Keratinocyte (primary cell): Measurements from ENCODE around the gene VCX2. TPM values are rescaled to one million over a fixed set of nuclear protein-coding genes. Genes with fewer than 3 reads are reported as not detected.

Source experiments
- DNase-seq: peaks from one replicate; pipeline ENCODE4 v3.0.0-alpha.2; 2011; ENCODE audit warnings: low read depth, missing footprints, low spot score
- FAIRE-seq: peaks from 2 replicates; lab custom pipeline; 2011; peaks lifted over from hg19 to GRCh38; lab: Jason Lieb, UNC
- H2AFZ ChIP-seq: 2 replicates; pipeline ENCODE4 v1.6.0; 2012; ENCODE audit warnings: low read length, control low read depth, inconsistent platforms; ENCODE audit not compliant: control insufficient read depth
- H3K27ac ChIP-seq: 2 replicates; pipeline ENCODE4 v1.5.1; 2011; ENCODE audit warnings: low read length; ENCODE audit not compliant: control insufficient read depth, insufficient read depth
- H3K27me3 ChIP-seq: 3 replicates; pipeline ENCODE4 v1.6.0; 2011; ENCODE audit warnings: low read length; ENCODE audit not compliant: control insufficient read depth, insufficient read depth; ENCODE audit errors: extremely low read depth
- H3K36me3 ChIP-seq, 2 experiments: 2 replicates in 1 of 2; 3 replicates in 1 of 2; pipeline ENCODE4 v1.5.1; 2011; ENCODE audit warnings: low read length in 2 of 2, mild to moderate bottlenecking in 1 of 2; ENCODE audit not compliant: control insufficient read depth in 2 of 2, insufficient read depth in 2 of 2; ENCODE audit errors: extremely low read depth in 1 of 2
- H3K4me1 ChIP-seq: 3 replicates; pipeline ENCODE4 v1.5.1; 2011; ENCODE audit warnings: low read length; ENCODE audit not compliant: control insufficient read depth, insufficient read depth; ENCODE audit errors: extremely low read depth
- H3K4me2 ChIP-seq: 3 replicates; pipeline ENCODE4 v1.6.0; 2011; ENCODE audit warnings: low read depth, low read length; ENCODE audit not compliant: control insufficient read depth, insufficient read depth; ENCODE audit errors: extremely low read depth
- H3K4me3 ChIP-seq, 3 experiments: fragments of 200-600 bp in 1 of 3; sonication (generic) in 1 of 3; 2 replicates in 2 of 3; 3 replicates in 1 of 3; pipeline ENCODE4 v1.5.1; 2011 to 2016; ENCODE audit warnings: low read length in 3 of 3, mild to moderate bottlenecking in 3 of 3, control low read depth in 2 of 3, inconsistent platforms in 1 of 3, low read depth in 1 of 3, mixed read lengths in 1 of 3, mixed run types in 1 of 3, moderate library complexity in 1 of 3; ENCODE audit not compliant: control insufficient read depth in 2 of 3, insufficient read depth in 2 of 3; ENCODE audit errors: extremely low read depth in 1 of 3
- H3K79me2 ChIP-seq: 2 replicates; pipeline ENCODE4 v1.6.0; 2012; ENCODE audit warnings: low read length; ENCODE audit not compliant: control insufficient read depth, insufficient read depth
- H3K9ac ChIP-seq: 3 replicates; pipeline ENCODE4 v1.6.0; 2011; ENCODE audit warnings: low read length; ENCODE audit not compliant: control insufficient read depth, insufficient read depth; ENCODE audit errors: extremely low read depth
- H3K9me1 ChIP-seq: 3 replicates; pipeline ENCODE4 v1.6.0; 2011; ENCODE audit warnings: low read length; ENCODE audit not compliant: control insufficient read depth, insufficient read depth; ENCODE audit errors: extremely low read depth
- H3K9me3 ChIP-seq: 2 replicates; pipeline ENCODE4 v1.5.1; 2012; ENCODE audit warnings: low read depth, low read length; ENCODE audit not compliant: control insufficient read depth
- H4K20me1 ChIP-seq: 3 replicates; pipeline ENCODE4 v1.6.0; 2011; ENCODE audit warnings: low read length; ENCODE audit not compliant: control insufficient read depth, insufficient read depth; ENCODE audit errors: extremely low read depth
- EZH2 ChIP-seq: IDR thresholded peaks from one replicate; pipeline ENCODE4 v1.6.1; 2012; ENCODE audit warnings: inconsistent platforms, mild to moderate bottlenecking, low read length, moderate library complexity
- dilution Hi-C: fragments of 300-500 bp; cut with MboI; formaldehyde crosslinking; loops from one replicate; pipeline ENCODE4 v1.7.0; 2020; ENCODE audit warnings: low sequenced_read_pairs; ENCODE audit not compliant: extremely low pct_ligation_motif_present
- polyA plus RNA-seq, 5 experiments: library from polyadenylated mRNA; depleted of rRNA in 3 of 5; stranded (reverse) in 3 of 5; stranded (forward) in 1 of 5; unstranded in 1 of 5; fragments of >200 nt; gene quantifications; 1 replicate in 1 of 5; 2 replicates in 3 of 5; 3 replicates in 1 of 5; pipeline versions ENCODE4 v1.2.1 to v1.2.3, GENCODE V29; 2011 to 2012; ENCODE audit warnings: missing spikeins in 2 of 5, low read depth in 1 of 5, low replicate concordance in 1 of 5
- TF ChIP-seq, protein P1 (sequence below), 3 experiments: IDR thresholded peaks in 1 of 3; conservative IDR thresholded peaks in 1 of 3; optimal IDR thresholded peaks in 1 of 3; 2 replicates in 2 of 3; 3 replicates in 1 of 3; pipeline versions ENCODE3 to v1.5.1; 2011; ENCODE audit warnings: low read length in 3 of 3, mild to moderate bottlenecking in 3 of 3, moderate library complexity in 2 of 3, control low read depth in 1 of 3, inconsistent platforms in 1 of 3; ENCODE audit not compliant: insufficient read depth in 2 of 3; ENCODE audit errors: extremely low read depth in 1 of 3

Gene VCX2
- polyA plus RNA-seq, 1 donor (not counting 4 experiments of a cell fraction or from before 2014, with no cell fraction given) = not detected

DNA sequence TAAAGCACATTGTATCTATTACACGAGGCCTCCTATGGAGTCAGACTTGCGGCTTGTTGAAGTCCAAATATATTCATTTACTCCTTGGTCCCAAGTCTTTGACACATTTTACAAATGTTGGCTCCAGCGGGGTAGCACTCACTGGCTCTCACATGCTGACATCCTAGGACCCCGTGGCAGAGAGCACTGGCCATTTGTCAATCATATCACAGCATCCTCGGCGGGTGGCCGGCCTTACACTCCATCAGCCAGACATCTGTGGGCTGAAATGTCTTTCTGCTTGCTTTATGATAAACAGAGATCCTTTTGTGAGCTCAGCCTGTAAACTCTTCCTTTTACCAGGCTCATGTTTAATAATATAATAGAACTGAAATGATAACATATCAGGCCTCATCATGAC is 25.7 kb upstream of the VCX2 start:
- H3K27ac ChIP-seq = no peak overlapping the region
- H3K79me2 ChIP-seq = no peaks in the 10 kb centered on the region
- H4K20me1 ChIP-seq = no peaks in the 10 kb centered on the region
- H3K27me3 ChIP-seq = no peaks in the 10 kb centered on the region
- TF ChIP-seq, protein P1, sequence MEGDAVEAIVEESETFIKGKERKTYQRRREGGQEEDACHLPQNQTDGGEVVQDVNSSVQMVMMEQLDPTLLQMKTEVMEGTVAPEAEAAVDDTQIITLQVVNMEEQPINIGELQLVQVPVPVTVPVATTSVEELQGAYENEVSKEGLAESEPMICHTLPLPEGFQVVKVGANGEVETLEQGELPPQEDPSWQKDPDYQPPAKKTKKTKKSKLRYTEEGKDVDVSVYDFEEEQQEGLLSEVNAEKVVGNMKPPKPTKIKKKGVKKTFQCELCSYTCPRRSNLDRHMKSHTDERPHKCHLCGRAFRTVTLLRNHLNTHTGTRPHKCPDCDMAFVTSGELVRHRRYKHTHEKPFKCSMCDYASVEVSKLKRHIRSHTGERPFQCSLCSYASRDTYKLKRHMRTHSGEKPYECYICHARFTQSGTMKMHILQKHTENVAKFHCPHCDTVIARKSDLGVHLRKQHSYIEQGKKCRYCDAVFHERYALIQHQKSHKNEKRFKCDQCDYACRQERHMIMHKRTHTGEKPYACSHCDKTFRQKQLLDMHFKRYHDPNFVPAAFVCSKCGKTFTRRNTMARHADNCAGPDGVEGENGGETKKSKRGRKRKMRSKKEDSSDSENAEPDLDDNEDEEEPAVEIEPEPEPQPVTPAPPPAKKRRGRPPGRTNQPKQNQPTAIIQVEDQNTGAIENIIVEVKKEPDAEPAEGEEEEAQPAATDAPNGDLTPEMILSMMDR (optimal IDR thresholded peaks at IDR 0.05 in 1 of 3, IDR thresholded peaks at IDR 0.05 in 1 of 3, conservative IDR thresholded peaks at IDR 0.05 in 1 of 3; ENCODE audit: extremely low read depth in 1 of 3, insufficient read depth in 2 of 3, low read length in 3 of 3) = no peak
- no peak for TF ChIP-seq EZH2
- no peak overlapping the region for H3K4me3 ChIP-seq
- no peak overlapping the region for H3K4me2 ChIP-seq
- no peaks in the 10 kb centered on the region for H3K9me1 ChIP-seq
- dilution Hi-C loops = no loop called here
- no peak overlapping the region for H2AFZ ChIP-seq
- H3K9me3 ChIP-seq = no peaks in the 10 kb centered on the region
- FAIRE-seq (no peak), DNase-seq (no peak)
- no peak overlapping the region for H3K9ac ChIP-seq
- no peaks in the 10 kb centered on the region for H3K4me1 ChIP-seq
- H3K36me3 ChIP-seq = no peaks in the 10 kb centered on the region

- dilution Hi-C loops = no loop called here
Observed at GRCh38 chrX:8194216-8194615, 23.1 kb upstream of the VCX2 start.

More at GRCh38 chrX:8194216-8194615, 23.1 kb upstream of the VCX2 start:
- Histone ChIP-seq H3K9ac (no peak overlapping the region), H2AFZ (no peak overlapping the region), H3K36me3 (no peaks in the 10 kb centered on the region), H3K4me3 (no peak overlapping the region), H3K27me3 (no peaks in the 10 kb centered on the region), H4K20me1 (no peaks in the 10 kb centered on the region), H3K4me1 (peaks cover 10% of the 10 kb centered on the region), H3K9me1 (no peaks in the 10 kb centered on the region), H3K79me2 (no peaks in the 10 kb centered on the region), H3K9me3 (no peaks in the 10 kb centered on the region), H3K27ac (no peak overlapping the region), H3K4me2 (no peak overlapping the region)
- no peak for TF ChIP-seq EZH2
- TF ChIP-seq, protein P1 (optimal IDR thresholded peaks at IDR 0.05 in 1 of 3, IDR thresholded peaks at IDR 0.05 in 1 of 3, conservative IDR thresholded peaks at IDR 0.05 in 1 of 3; ENCODE audit: extremely low read depth in 1 of 3, insufficient read depth in 2 of 3, low read length in 3 of 3) = no peak
- DNase-seq (no peak), FAIRE-seq (no peak)
